Neural progenitor cell (in vitro differentiated cells): ENCODE data around the gene NEDD1. TPM values are rescaled to one million over a fixed set of nuclear protein-coding genes. Genes with fewer than 3 reads are reported as not detected.

Experiments used
- DNase-seq: peaks from one replicate; pipeline ENCODE4 v3.0.0-alpha.2; 2016; ENCODE audit warnings: low spot score
- H2AFZ ChIP-seq: fragments of 200-600 bp; sonication (generic); replicated peaks from 2 replicates; pipeline ENCODE4 v1.6.1; 2016; ENCODE audit warnings: antibody characterized with exemption
- H3F3A ChIP-seq: fragments of 200-600 bp; sonication (generic); 2 replicates; pipeline ENCODE4 v1.6.1; 2016; ENCODE audit warnings: antibody characterized with exemption, low read depth
- H3K27ac ChIP-seq: fragments of 200-600 bp; sonication (generic); 2 replicates; pipeline ENCODE4 v1.5.1; 2016; ENCODE audit warnings: mild to moderate bottlenecking
- H3K27me3 ChIP-seq: fragments of 200-600 bp; sonication (generic); 2 replicates; pipeline ENCODE4 v1.6.1; 2016; ENCODE audit warnings: mild to moderate bottlenecking, moderate library complexity
- H3K36me3 ChIP-seq: fragments of 200-600 bp; sonication (generic); 2 replicates; pipeline ENCODE4 v1.5.1; 2016
- H3K4me1 ChIP-seq: fragments of 200-600 bp; sonication (generic); 2 replicates; pipeline ENCODE4 v1.6.1; 2016; ENCODE audit warnings: mixed run types
- H3K4me2 ChIP-seq: fragments of 200-600 bp; sonication (generic); 2 replicates; pipeline ENCODE4 v1.6.1; 2016
- H3K4me3 ChIP-seq: fragments of 200-600 bp; sonication (generic); 2 replicates; pipeline ENCODE4 v1.5.1; 2016
- H3K79me2 ChIP-seq: fragments of 200-600 bp; sonication (generic); 2 replicates; pipeline ENCODE4 v1.6.1; 2016; ENCODE audit warnings: low read depth
- H3K9ac ChIP-seq: fragments of 200-600 bp; sonication (generic); 2 replicates; pipeline ENCODE4 v1.6.1; 2016
- H3K9me3 ChIP-seq: fragments of 200-600 bp; sonication (generic); 2 replicates; pipeline ENCODE4 v1.5.1; 2016; ENCODE audit warnings: low read depth
- H4K20me1 ChIP-seq: fragments of 200-600 bp; sonication (generic); 2 replicates; pipeline ENCODE4 v1.6.1; 2016; ENCODE audit warnings: low read depth
- H3K27ac Mint-ChIP-seq: 3 replicates; pipeline ENCODE4 v1.8.0; 2021; ENCODE audit warnings: mixed read lengths
- H3K27me3 Mint-ChIP-seq: 2 replicates; pipeline ENCODE4 v1.8.0; 2022; ENCODE audit warnings: low read depth, mild to moderate bottlenecking, inconsistent platforms, moderate library complexity, mixed read lengths; ENCODE audit not compliant: insufficient read depth
- H3K36me3 Mint-ChIP-seq: 3 replicates; pipeline ENCODE4 v1.8.0; 2021; ENCODE audit warnings: mixed read lengths
- H3K4me1 Mint-ChIP-seq: 3 replicates; pipeline ENCODE4 v1.8.0; 2021; ENCODE audit warnings: mixed read lengths
- H3K4me3 Mint-ChIP-seq: 3 replicates; pipeline ENCODE4 v1.8.0; 2021; ENCODE audit warnings: mild to moderate bottlenecking, moderate library complexity, mixed read lengths
- H3K9me3 Mint-ChIP-seq: 3 replicates; pipeline ENCODE4 v1.8.0; 2020; ENCODE audit warnings: mixed read lengths
- EZH2 ChIP-seq: fragments of 200-600 bp; sonication (generic); IDR thresholded peaks from 2 replicates; pipeline ENCODE4 v1.6.1; 2017; ENCODE audit warnings: antibody characterized with exemption, mild to moderate bottlenecking, moderate library complexity
- EZH2phosphoT487 ChIP-seq: fragments of 200-600 bp; sonication (generic); IDR thresholded peaks from 2 replicates; pipeline ENCODE4 v1.6.1; 2017; ENCODE audit warnings: antibody characterized with exemption
- total RNA-seq: library from RNA; depleted of rRNA; stranded (reverse); fragments of >200 nt; gene quantifications from 2 replicates; pipeline ENCODE4 v1.2.3, GENCODE V29; 2015; ENCODE audit warnings: low replicate concordance
- TF ChIP-seq, protein P1 (sequence below): fragments of 200-600 bp; sonication (generic); IDR thresholded peaks from 2 replicates; pipeline ENCODE4 v1.5.1; 2017; ENCODE audit warnings: antibody characterized with exemption, mild to moderate bottlenecking

NEDD1 gene
- total RNA-seq, 1 donor from 2014 or later = 115 TPM

DNA sequence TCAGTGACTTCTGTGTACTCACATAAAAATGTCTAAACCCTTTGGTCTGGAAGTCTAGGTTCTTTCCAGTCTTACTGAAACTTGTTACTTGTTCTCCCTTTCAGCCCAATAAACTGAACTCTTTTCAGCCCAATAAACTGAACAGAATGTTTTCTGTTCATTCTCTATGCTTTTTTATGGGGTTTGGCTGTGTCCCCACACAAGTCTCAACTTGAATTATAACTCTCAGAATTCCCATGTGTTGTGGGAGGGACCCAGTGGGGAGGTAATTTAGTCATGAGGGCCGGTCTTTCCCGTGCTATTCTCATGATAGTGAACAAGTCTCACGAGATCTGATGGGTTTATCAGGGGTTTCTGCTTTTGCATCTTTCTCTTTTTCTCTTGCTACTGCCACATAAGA is 15.0 kb upstream of the NEDD1 start:
- Histone ChIP-seq H4K20me1 (no peaks in the 10 kb centered on the region), H3K79me2 (no peaks in the 10 kb centered on the region), H3K9ac (no peak overlapping the region), H2AFZ (no peak overlapping the region), H3K4me2 (no peak overlapping the region), H3K4me1 (no peaks in the 10 kb centered on the region), H3F3A (no peaks in the 10 kb centered on the region), H3K36me3 (no peaks in the 10 kb centered on the region), H3K27me3 (no peaks in the 10 kb centered on the region), H3K27ac (no peak overlapping the region), H3K4me3 (no peak overlapping the region), H3K9me3 (no peaks in the 10 kb centered on the region)
- no peak for DNase-seq
- Mint-ChIP-seq H3K4me1 (peaks cover 4% of the 10 kb centered on the region), H3K27ac (no peak overlapping the region), H3K9me3 (peaks cover 18% of the 10 kb centered on the region), H3K36me3 (peaks cover 1% of the 10 kb centered on the region), H3K4me3 (no peak overlapping the region), H3K27me3 (no peaks in the 10 kb centered on the region)
- TF ChIP-seq EZH2phosphoT487 = no peak
- TF ChIP-seq, protein P1, sequence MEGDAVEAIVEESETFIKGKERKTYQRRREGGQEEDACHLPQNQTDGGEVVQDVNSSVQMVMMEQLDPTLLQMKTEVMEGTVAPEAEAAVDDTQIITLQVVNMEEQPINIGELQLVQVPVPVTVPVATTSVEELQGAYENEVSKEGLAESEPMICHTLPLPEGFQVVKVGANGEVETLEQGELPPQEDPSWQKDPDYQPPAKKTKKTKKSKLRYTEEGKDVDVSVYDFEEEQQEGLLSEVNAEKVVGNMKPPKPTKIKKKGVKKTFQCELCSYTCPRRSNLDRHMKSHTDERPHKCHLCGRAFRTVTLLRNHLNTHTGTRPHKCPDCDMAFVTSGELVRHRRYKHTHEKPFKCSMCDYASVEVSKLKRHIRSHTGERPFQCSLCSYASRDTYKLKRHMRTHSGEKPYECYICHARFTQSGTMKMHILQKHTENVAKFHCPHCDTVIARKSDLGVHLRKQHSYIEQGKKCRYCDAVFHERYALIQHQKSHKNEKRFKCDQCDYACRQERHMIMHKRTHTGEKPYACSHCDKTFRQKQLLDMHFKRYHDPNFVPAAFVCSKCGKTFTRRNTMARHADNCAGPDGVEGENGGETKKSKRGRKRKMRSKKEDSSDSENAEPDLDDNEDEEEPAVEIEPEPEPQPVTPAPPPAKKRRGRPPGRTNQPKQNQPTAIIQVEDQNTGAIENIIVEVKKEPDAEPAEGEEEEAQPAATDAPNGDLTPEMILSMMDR = no peak
- TF ChIP-seq EZH2 = no peak

DNA sequence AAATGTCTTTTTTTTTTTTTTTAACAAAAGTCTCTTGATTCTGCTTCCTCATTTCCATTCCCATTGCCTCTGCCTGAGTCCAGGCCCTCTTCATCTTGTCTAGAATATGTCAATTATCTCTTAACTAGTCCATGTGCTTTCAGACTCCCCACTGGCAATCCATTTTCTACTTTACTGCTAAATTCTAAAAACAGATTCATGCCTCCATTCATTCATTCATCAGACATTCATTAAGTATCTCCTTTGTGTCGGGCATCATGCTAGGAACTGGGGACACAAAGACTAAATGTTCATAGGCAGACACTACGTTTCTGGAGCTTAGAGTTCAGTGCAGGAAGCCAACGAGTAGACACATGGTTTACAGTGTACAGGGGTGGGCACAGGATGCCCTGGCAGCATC is 9.6 kb upstream of the NEDD1 start:
- Mint-ChIP-seq H3K27me3 (no peaks in the 10 kb centered on the region), H3K27ac (no peak overlapping the region), H3K4me3 (no peak overlapping the region), H3K9me3 (peaks cover 16% of the 10 kb centered on the region), H3K36me3 (peaks cover 1% of the 10 kb centered on the region), H3K4me1 (no peaks in the 10 kb centered on the region)
- Histone ChIP-seq H3K4me1 (no peaks in the 10 kb centered on the region), H3K9me3 (no peaks in the 10 kb centered on the region), H3F3A (no peaks in the 10 kb centered on the region), H3K4me2 (no peak overlapping the region), H3K4me3 (no peak overlapping the region), H4K20me1 (no peaks in the 10 kb centered on the region), H3K27ac (no peak overlapping the region), H3K36me3 (no peaks in the 10 kb centered on the region), H3K79me2 (no peaks in the 10 kb centered on the region), H2AFZ (no peak overlapping the region), H3K9ac (no peak overlapping the region), H3K27me3 (no peaks in the 10 kb centered on the region)
- no peak for DNase-seq
- no peak for TF ChIP-seq EZH2
- TF ChIP-seq, protein P1 = no peak
- no peak for TF ChIP-seq EZH2phosphoT487

DNA sequence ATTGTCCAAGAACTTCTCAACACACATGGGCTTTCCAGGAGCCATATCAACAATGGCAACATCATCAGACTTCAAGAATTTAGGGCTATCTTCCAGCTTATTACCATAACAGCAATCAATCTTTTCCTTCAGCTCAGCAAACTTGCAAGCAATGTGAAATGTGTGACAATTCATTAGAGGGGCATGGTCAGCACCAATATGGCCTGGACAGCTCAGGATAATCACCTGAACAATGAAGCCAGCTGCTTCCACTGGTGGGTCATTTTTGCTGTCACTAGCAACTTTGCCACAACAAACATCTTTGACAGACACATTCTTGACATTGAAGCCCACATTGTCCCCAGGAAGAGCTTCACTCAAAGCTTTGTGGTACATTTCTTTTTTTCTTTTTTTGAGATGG is 5.9 kb upstream of the NEDD1 start:
- Mint-ChIP-seq H3K27me3 (no peaks in the 10 kb centered on the region), H3K27ac (no peak overlapping the region), H3K4me3 (no peak overlapping the region), H3K4me1 (no peaks in the 10 kb centered on the region), H3K36me3 (no peaks in the 10 kb centered on the region), H3K9me3 (peaks cover 2% of the 10 kb centered on the region)
- DNase-seq = no peak
- no peaks in the 10 kb centered on the region for H3K79me2 ChIP-seq
- H4K20me1 ChIP-seq = no peaks in the 10 kb centered on the region
- no peak overlapping the region for H3K4me2 ChIP-seq
- no peak overlapping the region for H3K27ac ChIP-seq
- no peaks in the 10 kb centered on the region for H3K36me3 ChIP-seq
- H3K9me3 ChIP-seq = no peaks in the 10 kb centered on the region
- H3F3A ChIP-seq = peaks cover 3% of the 10 kb centered on the region
- H3K4me3 ChIP-seq = no peak overlapping the region
- no peaks in the 10 kb centered on the region for H3K27me3 ChIP-seq
- no peak overlapping the region for H3K9ac ChIP-seq
- TF ChIP-seq EZH2phosphoT487 (no peak), EZH2 (no peak)
- TF ChIP-seq, protein P1 = no peak
- H2AFZ ChIP-seq = no peak overlapping the region
- H3K4me1 ChIP-seq = no peaks in the 10 kb centered on the region

DNA sequence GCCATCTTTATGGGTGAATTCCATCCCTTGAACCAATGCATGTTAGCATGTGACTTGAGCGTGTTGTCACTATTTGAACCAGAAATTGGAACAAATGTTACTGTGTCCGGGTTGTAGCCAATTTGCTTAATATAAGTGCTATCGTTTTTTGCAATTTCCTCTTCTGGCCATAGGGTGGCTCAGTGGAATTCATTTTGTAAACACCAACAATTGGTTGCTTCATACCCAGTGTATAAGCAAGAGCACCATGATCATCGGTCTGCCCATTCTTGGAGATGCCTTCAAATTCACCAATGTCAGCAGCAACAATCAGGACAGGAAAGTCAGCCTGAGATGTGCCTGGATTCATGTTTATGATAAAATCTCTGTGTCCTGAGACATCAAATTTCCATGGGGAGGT is 5.0 kb upstream of the NEDD1 start:
- Mint-ChIP-seq H3K27me3 (no peaks in the 10 kb centered on the region), H3K9me3 (peaks cover 2% of the 10 kb centered on the region), H3K4me1 (peaks cover 3% of the 10 kb centered on the region), H3K27ac (no peak overlapping the region), H3K4me3 (no peak overlapping the region), H3K36me3 (no peaks in the 10 kb centered on the region)
- TF ChIP-seq, protein P1 = no peak
- Histone ChIP-seq H3K9ac (no peak overlapping the region), H3K79me2 (no peaks in the 10 kb centered on the region), H3F3A (peaks cover 9% of the 10 kb centered on the region), H4K20me1 (no peaks in the 10 kb centered on the region), H3K27ac (no peak overlapping the region), H3K27me3 (no peaks in the 10 kb centered on the region), H3K4me2 (no peak overlapping the region), H3K36me3 (no peaks in the 10 kb centered on the region), H3K9me3 (no peaks in the 10 kb centered on the region), H3K4me3 (no peak overlapping the region), H2AFZ (no peak overlapping the region), H3K4me1 (no peaks in the 10 kb centered on the region)
- no peak for DNase-seq
